OCI-LY1 (cell line): ENCODE results near the gene RPS14.

ENCODE experiments used
- H2AFZ ChIP-seq: fragments of 200-600 bp; sonication (generic), shearing (Covaris generic); 2 replicates; pipeline ENCODE4 v1.6.0; 2014; ENCODE audit warnings: antibody characterized with exemption, mild to moderate bottlenecking, low read length
- H3F3A ChIP-seq: fragments of 200-600 bp; sonication (generic), shearing (Covaris generic); 2 replicates; pipeline ENCODE4 v1.6.0; 2014; ENCODE audit warnings: mild to moderate bottlenecking, antibody characterized with exemption, low read length, moderate library complexity; ENCODE audit not compliant: insufficient read depth
- H3K27ac ChIP-seq: fragments of 200-600 bp; sonication (generic); 2 replicates; pipeline ENCODE4 v1.5.1; 2014; ENCODE audit warnings: low read length, mixed run types, mild to moderate bottlenecking, low read depth; ENCODE audit not compliant: poor library complexity, severe bottlenecking
- H3K27me3 ChIP-seq: fragments of 200-600 bp; sonication (generic); 2 replicates; pipeline ENCODE4 v1.6.0; 2014; ENCODE audit warnings: antibody characterized with exemption, mild to moderate bottlenecking, low read length, moderate library complexity; ENCODE audit not compliant: insufficient read depth
- H3K36me3 ChIP-seq: fragments of 200-600 bp; sonication (generic); 2 replicates; pipeline ENCODE4 v1.6.1; 2014; ENCODE audit warnings: mild to moderate bottlenecking, antibody characterized with exemption, low read length, moderate library complexity, mixed read lengths; ENCODE audit not compliant: insufficient read depth
- H3K4me1 ChIP-seq: fragments of 200-600 bp; sonication (generic); 2 replicates; pipeline ENCODE4 v1.5.1; 2014; ENCODE audit warnings: mild to moderate bottlenecking, low read length, moderate library complexity; ENCODE audit not compliant: insufficient read depth, severe bottlenecking
- H3K4me2 ChIP-seq: fragments of 200-600 bp; sonication (generic), shearing (Covaris generic); 2 replicates; pipeline ENCODE4 v1.6.1; 2014; ENCODE audit warnings: low read length
- H3K4me3 ChIP-seq: fragments of 200-600 bp; sonication (generic); 2 replicates; pipeline ENCODE4 v1.5.1; 2014; ENCODE audit warnings: low read length, low read depth, mild to moderate bottlenecking, mixed read lengths; ENCODE audit not compliant: poor library complexity, severe bottlenecking
- H3K79me2 ChIP-seq: fragments of 200-600 bp; shearing (Covaris generic); 2 replicates; pipeline ENCODE4 v1.6.1; 2016; ENCODE audit warnings: mixed run types, low read length, mixed read lengths; ENCODE audit not compliant: insufficient read depth
- H3K9ac ChIP-seq: fragments of 200-600 bp; sonication (generic), shearing (Covaris generic); 2 replicates; pipeline ENCODE4 v1.6.1; 2014; ENCODE audit warnings: mild to moderate bottlenecking, low read length, mixed read lengths
- H3K9me2 ChIP-seq: fragments of 200-600 bp; sonication (generic), shearing (Covaris generic); 2 replicates; pipeline ENCODE4 v1.6.1; 2014; ENCODE audit warnings: low read depth, mild to moderate bottlenecking, low read length, mixed read lengths
- H3K9me3 ChIP-seq: fragments of 200-600 bp; shearing (Covaris generic); 2 replicates; pipeline ENCODE4 v1.6.1; 2014; ENCODE audit warnings: low read length, mixed read lengths
- H4K20me1 ChIP-seq: fragments of 200-600 bp; sonication (generic), shearing (Covaris generic); 2 replicates; pipeline ENCODE4 v1.6.0; 2016; ENCODE audit warnings: mild to moderate bottlenecking, low read length; ENCODE audit not compliant: insufficient read depth
- EZH2 ChIP-seq: fragments of 200-600 bp; sonication (generic), shearing (Covaris generic); IDR thresholded peaks from 2 replicates; pipeline ENCODE4 v1.8.0; 2017; ENCODE audit warnings: borderline replicate concordance, mixed run types, mild to moderate bottlenecking, antibody characterized with exemption, low read length, moderate library complexity, mixed read lengths
- TF ChIP-seq, protein P1 (sequence below): fragments of 200-600 bp; sonication (generic), shearing (Covaris generic); IDR thresholded peaks from 2 replicates; pipeline ENCODE4 v1.5.1; 2017; ENCODE audit warnings: mild to moderate bottlenecking, antibody characterized with exemption, low read length, moderate library complexity, mixed read lengths

Gene RPS14

DNA sequence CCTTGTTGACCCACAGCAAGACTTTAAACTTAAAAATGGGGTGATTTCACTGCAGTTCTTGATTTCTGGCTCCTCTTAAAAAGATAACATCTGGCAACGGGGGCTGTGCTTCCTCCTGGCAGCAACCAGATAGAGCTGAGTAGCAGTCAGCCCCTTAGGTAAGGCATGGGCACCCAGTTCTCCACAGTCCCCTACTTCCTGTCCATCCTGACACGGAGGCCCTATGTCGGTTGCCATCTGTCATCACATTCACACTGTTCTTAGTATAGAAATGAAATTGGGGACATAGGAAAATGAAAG is 48.5 kb downstream of the RPS14 start:
- no peaks in the 10 kb centered on the region for H3K27me3 ChIP-seq
- H3K9me3 ChIP-seq, result no peaks in the 10 kb centered on the region
- H3K79me2 ChIP-seq, result no peaks in the 10 kb centered on the region
- peaks cover 6% of the 10 kb centered on the region for H3K4me1 ChIP-seq
- no peaks in the 10 kb centered on the region for H4K20me1 ChIP-seq
- H3K27ac ChIP-seq, result peak overlapping the region; percentile 34
- H3K4me3 ChIP-seq, result no peak overlapping the region
- H3K9me2 ChIP-seq, result no peaks in the 10 kb centered on the region
- TF ChIP-seq, protein P1, sequence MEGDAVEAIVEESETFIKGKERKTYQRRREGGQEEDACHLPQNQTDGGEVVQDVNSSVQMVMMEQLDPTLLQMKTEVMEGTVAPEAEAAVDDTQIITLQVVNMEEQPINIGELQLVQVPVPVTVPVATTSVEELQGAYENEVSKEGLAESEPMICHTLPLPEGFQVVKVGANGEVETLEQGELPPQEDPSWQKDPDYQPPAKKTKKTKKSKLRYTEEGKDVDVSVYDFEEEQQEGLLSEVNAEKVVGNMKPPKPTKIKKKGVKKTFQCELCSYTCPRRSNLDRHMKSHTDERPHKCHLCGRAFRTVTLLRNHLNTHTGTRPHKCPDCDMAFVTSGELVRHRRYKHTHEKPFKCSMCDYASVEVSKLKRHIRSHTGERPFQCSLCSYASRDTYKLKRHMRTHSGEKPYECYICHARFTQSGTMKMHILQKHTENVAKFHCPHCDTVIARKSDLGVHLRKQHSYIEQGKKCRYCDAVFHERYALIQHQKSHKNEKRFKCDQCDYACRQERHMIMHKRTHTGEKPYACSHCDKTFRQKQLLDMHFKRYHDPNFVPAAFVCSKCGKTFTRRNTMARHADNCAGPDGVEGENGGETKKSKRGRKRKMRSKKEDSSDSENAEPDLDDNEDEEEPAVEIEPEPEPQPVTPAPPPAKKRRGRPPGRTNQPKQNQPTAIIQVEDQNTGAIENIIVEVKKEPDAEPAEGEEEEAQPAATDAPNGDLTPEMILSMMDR, result no peak
- no peak for TF ChIP-seq EZH2
- H3K4me2 ChIP-seq, result no peak overlapping the region
- H3K9ac ChIP-seq, result no peak overlapping the region
- H2AFZ ChIP-seq, result no peak overlapping the region
- H3F3A ChIP-seq, result no peaks in the 10 kb centered on the region
- H3K36me3 ChIP-seq, result peaks cover 90% of the 10 kb centered on the region

DNA sequence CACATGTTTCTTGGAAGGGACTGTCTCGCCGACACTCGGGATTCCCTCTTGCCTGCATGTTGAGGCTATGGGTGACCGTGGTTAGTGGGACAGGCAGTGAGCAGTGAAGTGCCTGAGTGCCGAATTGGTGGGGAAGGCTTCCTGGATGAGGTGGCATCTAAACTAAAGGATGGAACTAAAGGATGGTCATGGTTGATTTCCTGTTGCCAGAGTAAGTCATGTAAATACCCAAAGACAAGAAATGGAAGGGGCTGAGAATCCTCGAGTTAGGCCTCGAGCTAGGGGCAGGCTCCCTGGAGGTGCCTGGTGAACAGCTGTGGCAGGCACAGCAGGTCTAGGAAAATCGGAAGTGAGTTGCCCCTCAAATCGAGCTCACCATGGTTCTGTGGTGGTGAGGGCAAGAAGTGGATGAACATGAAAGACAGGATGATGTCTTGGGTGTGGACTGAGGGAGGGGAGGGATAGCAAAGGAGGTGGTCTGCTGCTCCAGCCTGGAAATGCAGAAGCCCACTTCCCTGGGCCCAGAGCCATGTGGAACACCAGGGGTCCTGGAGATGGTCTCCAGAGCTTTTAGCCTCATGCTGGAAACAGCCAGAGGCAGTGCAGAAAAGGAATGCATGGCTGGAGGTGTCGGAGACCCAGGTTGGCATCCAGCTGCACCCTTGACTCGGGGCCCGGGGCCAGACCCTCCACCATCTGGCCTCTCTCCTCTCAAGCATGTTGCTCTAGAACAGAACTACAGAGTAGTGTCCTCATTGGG is 49.0 kb downstream of the RPS14 start:
- H3K9me3 ChIP-seq, result no peaks in the 10 kb centered on the region
- H3K4me3 ChIP-seq, result no peak overlapping the region
- H3K27ac ChIP-seq, result peak overlapping the region; percentile 34
- H3F3A ChIP-seq, result no peaks in the 10 kb centered on the region
- H3K27me3 ChIP-seq, result no peaks in the 10 kb centered on the region
- H3K9ac ChIP-seq, result no peak overlapping the region
- H3K4me1 ChIP-seq, result peaks cover 6% of the 10 kb centered on the region
- H3K36me3 ChIP-seq, result peaks cover 92% of the 10 kb centered on the region
- no peak for TF ChIP-seq EZH2
- TF ChIP-seq, protein P1, result no peak
- no peaks in the 10 kb centered on the region for H4K20me1 ChIP-seq
- no peaks in the 10 kb centered on the region for H3K9me2 ChIP-seq
- no peaks in the 10 kb centered on the region for H3K79me2 ChIP-seq
- H2AFZ ChIP-seq, result no peak overlapping the region
- H3K4me2 ChIP-seq, result no peak overlapping the region

DNA sequence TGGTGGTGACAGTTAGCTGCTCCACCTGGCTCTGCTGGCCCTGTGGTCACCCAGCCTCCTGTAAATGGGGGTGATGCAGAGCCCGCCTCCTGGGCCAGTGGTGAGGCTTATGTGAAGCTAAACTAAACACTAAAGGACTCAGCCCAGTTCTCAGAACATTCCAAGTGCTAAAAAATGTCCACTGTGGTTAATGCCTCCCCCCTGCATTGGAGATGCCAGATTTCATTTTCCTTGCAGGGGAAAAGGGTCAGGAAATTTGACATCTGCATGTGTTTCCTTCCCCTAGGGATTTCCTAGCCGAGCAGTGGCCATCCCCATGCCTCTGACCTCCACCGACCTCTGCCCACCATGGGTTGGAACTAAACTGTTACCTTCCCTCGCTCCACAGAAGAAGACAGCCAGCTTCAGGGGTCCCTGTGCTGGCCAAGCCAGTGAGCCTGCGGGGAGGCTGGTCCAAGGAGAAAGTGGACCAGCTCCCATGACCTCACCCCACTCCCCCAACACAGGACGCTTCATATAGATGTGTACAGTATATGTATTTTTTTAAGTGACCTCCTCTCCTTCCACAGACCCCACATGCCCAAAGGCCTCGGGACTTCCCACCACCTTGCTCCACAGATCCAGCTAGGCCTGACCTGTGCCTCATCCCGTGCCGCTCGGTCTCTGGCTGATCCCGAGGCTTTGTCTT is 49.9 kb downstream of the RPS14 start:
- H3K9me2 ChIP-seq, result no peaks in the 10 kb centered on the region
- peaks cover 6% of the 10 kb centered on the region for H3K4me1 ChIP-seq
- no peak overlapping the region for H3K4me3 ChIP-seq
- no peaks in the 10 kb centered on the region for H4K20me1 ChIP-seq
- H3K27ac ChIP-seq, result no peak overlapping the region
- TF ChIP-seq, protein P1, result no peak
- no peak for TF ChIP-seq EZH2
- no peaks in the 10 kb centered on the region for H3F3A ChIP-seq
- H3K4me2 ChIP-seq, result no peak overlapping the region
- no peak overlapping the region for H2AFZ ChIP-seq
- no peak overlapping the region for H3K9ac ChIP-seq
- H3K9me3 ChIP-seq, result no peaks in the 10 kb centered on the region
- no peaks in the 10 kb centered on the region for H3K27me3 ChIP-seq
- H3K36me3 ChIP-seq, result peaks cover 92% of the 10 kb centered on the region
- H3K79me2 ChIP-seq, result no peaks in the 10 kb centered on the region
